Activated CD4-positive, alpha-beta T cell treated with anti-CD3 and anti-CD28 coated beads for 36 hours (primary cell): ENCODE data around the gene TMEM178A. TPM values are rescaled to one million over a fixed set of nuclear protein-coding genes. Genes with fewer than 3 reads are reported as not detected.

Experiments used
- ATAC-seq: fragments of 200-7000 bp; cut with Tn5 transposase; one replicate; pipeline ENCODE4 v1.10.0; 2021; ENCODE audit warnings: mild to moderate bottlenecking, moderate library complexity
- CTCF ChIA-PET: fragments of 350-600 bp; sonication (Branson Sonifier 250); formaldehyde crosslinking; loops from one replicate; lab custom pipeline; 2021; ENCODE audit warnings: antibody characterized with exemption; lab: Charles Lee
- POLR2A ChIA-PET: fragments of 350-600 bp; sonication (Branson Sonifier 250); formaldehyde crosslinking; loops from one replicate; lab custom pipeline; 2021; ENCODE audit warnings: antibody characterized with exemption, inconsistent platforms; lab: Charles Lee
- DNase-seq: peaks from one replicate; pipeline ENCODE4 v3.0.0-alpha.2; 2020
- H3K27ac Mint-ChIP-seq: one replicate; pipeline ENCODE4 v1.8.0; 2021; ENCODE audit warnings: mixed read lengths
- H3K27me3 Mint-ChIP-seq: one replicate; pipeline ENCODE4 v1.8.0; 2021; ENCODE audit warnings: mixed read lengths
- H3K36me3 Mint-ChIP-seq: one replicate; pipeline ENCODE4 v1.8.0; 2021; ENCODE audit warnings: low read depth, mixed read lengths
- H3K4me1 Mint-ChIP-seq: one replicate; pipeline ENCODE4 v1.8.0; 2021; ENCODE audit warnings: mixed read lengths
- H3K4me3 Mint-ChIP-seq: one replicate; pipeline ENCODE4 v1.8.0; 2021; ENCODE audit warnings: mild to moderate bottlenecking, moderate library complexity, mixed read lengths
- H3K9me3 Mint-ChIP-seq: one replicate; pipeline ENCODE4 v1.8.0; 2021; ENCODE audit warnings: low read depth, mixed read lengths
- intact Hi-C, 2 experiments: fragments of 100-400 bp; cut with DNase I in 1 of 2; cut with micrococcal nuclease in 1 of 2; formaldehyde crosslinking; loops; one replicate each; pipeline versions ENCODE4 v1.14.2 to v1.15.1; 2022 to 2024; cut with DNase I, micrococcal nuclease
- total RNA-seq, 2 experiments: library from RNA; stranded (reverse); gene quantifications; one replicate each; pipeline ENCODE4 v1.2.3, GENCODE V29; 2021

TMEM178A gene
- total RNA-seq, 2 experiments from 2014 or later: 0.21 to 0.39 TPM

DNA sequence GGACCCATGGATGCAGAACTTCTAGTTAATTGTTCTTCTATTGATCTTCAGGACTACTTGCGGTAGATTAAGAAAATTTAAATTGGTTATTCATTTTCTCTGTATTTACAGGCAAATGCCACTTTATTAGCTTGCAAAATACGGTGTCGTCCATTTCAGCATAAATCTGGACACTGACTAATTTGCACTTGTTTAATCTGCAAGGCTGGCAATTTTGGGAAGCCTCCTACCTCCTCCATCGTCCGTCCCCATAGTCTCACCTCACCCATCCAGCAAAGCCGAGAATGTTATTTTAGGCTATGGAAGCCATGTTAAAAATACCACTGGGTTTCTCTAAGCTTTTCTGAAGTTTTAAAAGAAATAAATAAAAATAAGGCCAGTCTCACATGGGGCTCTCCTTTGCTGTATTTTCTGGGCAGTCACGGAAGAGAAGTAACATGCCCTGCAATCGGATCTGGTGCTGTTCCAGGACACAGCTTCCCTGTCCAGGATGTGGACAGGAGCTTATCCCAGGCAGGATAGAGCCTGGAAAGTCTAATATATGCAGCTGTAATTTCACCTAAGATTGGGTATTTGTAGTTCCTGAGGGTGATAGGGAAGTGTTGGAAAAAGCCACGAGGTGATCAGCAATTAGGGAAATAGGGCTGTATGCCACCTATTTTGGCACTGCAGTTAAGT is 17.4 kb downstream of the TMEM178A start:
- DNase-seq: no peak
- Mint-ChIP-seq H3K36me3 (no peaks in the 10 kb centered on the region), H3K4me3 (no peak overlapping the region), H3K27me3 (peaks cover 21% of the 10 kb centered on the region), H3K9me3 (no peaks in the 10 kb centered on the region), H3K27ac (no peak overlapping the region), H3K4me1 (no peaks in the 10 kb centered on the region)
- POLR2A ChIA-PET: no interaction called here
- no peak for ATAC-seq
- intact Hi-C loops: no loop called here
- CTCF ChIA-PET: interaction anchor here (0.6 to 1.1 kb wide), 2 partner anchors 13 to 396 kb away, joined by 4 read pairs; no protein-coding TSS in a partner anchor

DNA sequence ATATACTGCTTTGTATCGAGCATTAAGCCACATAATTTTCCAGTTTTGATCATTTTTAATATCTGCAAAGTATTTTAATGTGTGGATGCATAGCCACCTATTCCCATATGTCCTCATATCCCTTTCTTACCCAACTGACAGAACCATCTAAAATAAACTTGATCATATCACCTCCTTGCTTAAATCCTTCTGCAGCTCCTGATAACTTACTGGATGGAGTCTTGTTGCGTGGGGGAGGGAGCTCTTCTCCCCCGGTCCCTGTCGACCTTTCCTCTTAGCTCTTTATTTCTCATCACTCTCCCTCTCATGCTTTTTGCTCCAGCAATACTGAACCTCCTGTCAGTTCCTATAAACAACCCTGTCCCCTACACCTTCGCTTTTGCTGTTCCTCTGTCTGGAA is 18.7 kb downstream of the TMEM178A start:
- DNase-seq (no peak), ATAC-seq (no peak)
- peaks cover 23% of the 10 kb centered on the region for H3K27me3 Mint-ChIP-seq
- H3K27ac Mint-ChIP-seq: no peak overlapping the region
- ChIA-PET POLR2A (no interaction called here), CTCF (no interaction called here)
- intact Hi-C loops: no loop called here
- H3K4me1 Mint-ChIP-seq: no peaks in the 10 kb centered on the region
- no peaks in the 10 kb centered on the region for H3K36me3 Mint-ChIP-seq
- no peak overlapping the region for H3K4me3 Mint-ChIP-seq
- H3K9me3 Mint-ChIP-seq: no peaks in the 10 kb centered on the region

DNA sequence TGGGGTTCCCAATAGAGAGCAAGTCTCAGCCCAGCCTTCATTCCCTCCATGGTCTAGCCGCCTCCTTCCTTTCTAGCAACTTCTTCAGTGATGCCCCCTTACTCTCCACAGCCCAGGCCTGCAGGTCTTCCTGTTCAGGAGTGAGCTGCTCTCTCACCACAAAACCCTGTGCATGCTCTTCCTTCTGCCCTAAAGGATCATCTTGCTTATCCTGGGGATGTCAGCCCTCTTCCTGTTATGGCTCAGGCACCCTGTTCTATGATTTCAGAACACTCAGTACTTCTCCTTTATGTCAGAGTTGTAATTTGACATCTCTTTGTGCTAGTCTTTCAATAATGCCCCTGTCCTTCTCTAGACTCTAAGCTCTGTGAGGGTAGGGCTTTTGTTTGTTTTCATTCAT is 19.4 kb downstream of the TMEM178A start:
- Mint-ChIP-seq H3K4me3 (no peak overlapping the region), H3K36me3 (no peaks in the 10 kb centered on the region), H3K9me3 (no peaks in the 10 kb centered on the region), H3K27ac (no peak overlapping the region), H3K4me1 (no peaks in the 10 kb centered on the region), H3K27me3 (peaks cover 22% of the 10 kb centered on the region)
- POLR2A ChIA-PET: no interaction called here
- intact Hi-C loops: no loop called here
- DNase-seq: no peak
- no peak for ATAC-seq
- CTCF ChIA-PET: no interaction called here

GRCh38 chr2:39686456-39686855 is 20.7 kb downstream of the TMEM178A start:
- peaks cover 23% of the 10 kb centered on the region for H3K27me3 Mint-ChIP-seq
- ChIA-PET POLR2A (no interaction called here), CTCF (no interaction called here)
- H3K4me3 Mint-ChIP-seq: no peak overlapping the region
- ATAC-seq (no peak), DNase-seq (no peak)
- H3K9me3 Mint-ChIP-seq: peaks cover 4% of the 10 kb centered on the region
- no peak overlapping the region for H3K27ac Mint-ChIP-seq
- no peaks in the 10 kb centered on the region for H3K36me3 Mint-ChIP-seq
- no peaks in the 10 kb centered on the region for H3K4me1 Mint-ChIP-seq
- intact Hi-C loops: no loop called here

DNA sequence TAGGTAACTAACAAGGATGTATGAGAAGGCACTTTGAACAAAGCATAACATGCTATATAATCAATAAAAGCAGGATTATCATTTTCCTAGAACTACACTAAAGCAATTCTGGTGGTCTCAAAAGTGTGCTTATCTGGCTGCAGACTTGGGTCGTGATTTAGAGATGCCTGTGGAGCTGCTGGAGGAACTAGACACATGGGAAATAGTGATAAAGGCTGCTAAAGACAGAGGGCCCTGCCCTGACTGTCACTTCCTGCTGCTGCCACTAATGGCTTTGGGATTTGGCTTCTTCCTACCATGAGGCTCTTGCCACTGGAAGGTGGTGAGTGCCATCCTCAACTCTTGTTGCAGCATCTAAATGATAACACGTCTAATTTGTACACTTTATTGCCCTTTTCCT is 22.5 kb downstream of the TMEM178A start:
- CTCF ChIA-PET: interaction anchor here (0.6 to 1.1 kb wide), 3 partner anchors 9 to 17 kb away, joined by 3 to 4 read pairs (median 4); no protein-coding TSS in a partner anchor
- no peak overlapping the region for H3K27ac Mint-ChIP-seq
- POLR2A ChIA-PET: no interaction called here
- no peak for DNase-seq
- H3K36me3 Mint-ChIP-seq: no peaks in the 10 kb centered on the region
- no peaks in the 10 kb centered on the region for H3K4me1 Mint-ChIP-seq
- H3K27me3 Mint-ChIP-seq: peaks cover 22% of the 10 kb centered on the region
- H3K4me3 Mint-ChIP-seq: no peak overlapping the region
- no peak for ATAC-seq
- peaks cover 4% of the 10 kb centered on the region for H3K9me3 Mint-ChIP-seq
- intact Hi-C loops: no loop called here

DNA sequence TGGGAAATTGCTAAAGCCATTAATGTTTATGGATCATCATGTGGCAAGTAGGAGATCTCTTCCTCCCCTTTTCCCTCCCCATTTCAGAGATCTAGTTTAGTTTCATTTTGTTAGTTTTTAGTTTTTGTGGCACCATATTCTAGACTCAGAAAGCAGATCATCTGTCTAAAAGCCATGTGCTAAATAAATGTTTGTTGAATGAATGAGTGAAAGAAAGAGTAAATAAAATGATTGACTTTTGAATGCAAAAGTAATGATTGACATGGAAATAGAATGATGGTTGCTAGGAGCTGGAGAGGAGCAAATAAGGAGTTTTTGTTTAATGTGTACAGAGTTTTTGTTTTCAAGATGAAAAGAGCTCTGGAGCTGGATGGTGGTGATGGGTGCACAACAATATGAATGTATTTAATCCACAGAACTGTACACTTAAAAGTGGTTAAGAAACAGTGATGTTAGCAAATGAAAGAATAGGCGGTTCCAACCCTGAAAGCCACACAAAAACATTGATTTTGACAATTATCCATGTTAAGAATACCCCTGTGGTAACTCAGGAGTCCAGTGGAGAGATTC is 23.6 kb downstream of the TMEM178A start:
- Mint-ChIP-seq H3K4me1 (no peaks in the 10 kb centered on the region), H3K27me3 (peaks cover 24% of the 10 kb centered on the region), H3K27ac (no peak overlapping the region), H3K36me3 (no peaks in the 10 kb centered on the region), H3K9me3 (peaks cover 4% of the 10 kb centered on the region), H3K4me3 (no peak overlapping the region)
- ChIA-PET POLR2A (no interaction called here), CTCF (interaction anchor here (0.9 to 1.2 kb wide), 4 partner anchors 8 to 40 kb away, joined by 3 to 4 read pairs (median 4); no protein-coding TSS in a partner anchor)
- intact Hi-C loops: no loop called here
- ATAC-seq (no peak), DNase-seq (no peak)

- H3K27ac Mint-ChIP-seq: no peak overlapping the region
- peaks cover 4% of the 10 kb centered on the region for H3K9me3 Mint-ChIP-seq
- H3K4me1 Mint-ChIP-seq: no peaks in the 10 kb centered on the region
- ChIA-PET CTCF (interaction anchor here (0.7 to 1.2 kb wide), 3 partner anchors 15 to 86 kb away, joined by 3 to 4 read pairs (median 3); no protein-coding TSS in a partner anchor), POLR2A (no interaction called here)
- H3K27me3 Mint-ChIP-seq: peaks cover 19% of the 10 kb centered on the region
- intact Hi-C loops: no loop called here
- no peaks in the 10 kb centered on the region for H3K36me3 Mint-ChIP-seq
- no peak overlapping the region for H3K4me3 Mint-ChIP-seq
- ATAC-seq (no peak), DNase-seq (no peak)
These were observed 24.2 kb downstream of the TMEM178A start for GRCh38 chr2:39689876-39690275.

- CTCF ChIA-PET: no interaction called here
- intact Hi-C loops: no loop called here
- DNase-seq: no peak
- Mint-ChIP-seq H3K27me3 (peaks cover 16% of the 10 kb centered on the region), H3K27ac (no peak overlapping the region), H3K36me3 (no peaks in the 10 kb centered on the region), H3K4me1 (no peaks in the 10 kb centered on the region), H3K4me3 (no peak overlapping the region), H3K9me3 (peaks cover 4% of the 10 kb centered on the region)
- POLR2A ChIA-PET: no interaction called here
- no peak for ATAC-seq
These were observed 27.5 kb downstream of the TMEM178A start for GRCh38 chr2:39693245-39693644.

GRCh38 chr2:39696101-39696553 is 30.4 kb downstream of the TMEM178A start:
- DNase-seq (no peak), ATAC-seq (no peak)
- POLR2A ChIA-PET: no interaction called here
- CTCF ChIA-PET: interaction anchor here (0.6 to 1.6 kb wide), 3 partner anchors 9 to 294 kb away, joined by 3 to 6 read pairs (median 4); no protein-coding TSS in a partner anchor
- Mint-ChIP-seq H3K4me3 (no peak overlapping the region), H3K36me3 (no peaks in the 10 kb centered on the region), H3K27me3 (peaks cover 16% of the 10 kb centered on the region), H3K27ac (no peak overlapping the region), H3K9me3 (peaks cover 3% of the 10 kb centered on the region), H3K4me1 (no peaks in the 10 kb centered on the region)
- intact Hi-C loops: no loop called here

GRCh38 chr2:39696838-39697237 is 31.1 kb downstream of the TMEM178A start:
- no peak overlapping the region for H3K27ac Mint-ChIP-seq
- ChIA-PET POLR2A (no interaction called here), CTCF (interaction anchor here (0.6 to 1.8 kb wide), 4 partner anchors 8 to 295 kb away, joined by 3 to 6 read pairs (median 4); no protein-coding TSS in a partner anchor)
- H3K27me3 Mint-ChIP-seq: peaks cover 16% of the 10 kb centered on the region
- no peak for ATAC-seq
- H3K36me3 Mint-ChIP-seq: no peaks in the 10 kb centered on the region
- H3K4me3 Mint-ChIP-seq: no peak overlapping the region
- peaks cover 8% of the 10 kb centered on the region for H3K9me3 Mint-ChIP-seq
- H3K4me1 Mint-ChIP-seq: no peaks in the 10 kb centered on the region
- intact Hi-C loops: loop anchor here in 1 of 2 experiments (1.0 kb wide), 1 partner anchor 318 kb away; no protein-coding TSS in a partner anchor
- DNase-seq: no peak

DNA sequence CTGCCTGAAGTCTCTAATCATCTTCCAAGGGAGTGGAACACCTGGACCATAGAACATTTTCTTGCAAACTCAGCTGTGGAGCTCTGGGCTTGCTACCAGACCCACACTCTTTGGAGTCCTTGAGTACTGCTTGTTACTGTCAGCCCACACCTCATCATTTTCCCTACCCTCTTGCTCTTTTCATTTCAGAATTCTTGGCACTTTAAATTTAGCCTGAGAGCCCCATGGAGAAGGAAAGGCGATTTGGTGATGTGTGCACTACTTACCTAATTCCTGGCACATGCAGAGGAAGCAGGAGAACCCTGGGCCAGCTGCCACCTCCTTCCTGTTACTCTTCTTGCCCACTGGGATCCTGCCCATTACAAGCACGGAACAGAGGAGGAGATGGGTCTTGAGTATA is 31.7 kb downstream of the TMEM178A start:
- Mint-ChIP-seq H3K4me1 (no peaks in the 10 kb centered on the region), H3K4me3 (no peak overlapping the region), H3K27ac (no peak overlapping the region), H3K27me3 (peaks cover 16% of the 10 kb centered on the region), H3K36me3 (no peaks in the 10 kb centered on the region), H3K9me3 (peaks cover 13% of the 10 kb centered on the region)
- ChIA-PET CTCF (interaction anchor here (0.9 to 1.8 kb wide), 3 partner anchors 8 to 33 kb away, joined by 3 to 4 read pairs (median 4); no protein-coding TSS in a partner anchor), POLR2A (no interaction called here)
- intact Hi-C loops: loop anchor here in 1 of 2 experiments (1.0 kb wide), 1 partner anchor 318 kb away; no protein-coding TSS in a partner anchor
- no peak for ATAC-seq
- no peak for DNase-seq
